Bone marrow (tissue), 2 donors: ENCODE measurements around the gene DQX1.

ENCODE experiments used
- DNase-seq, 2 donors: peaks; one replicate each; lab custom pipeline; 2025; lab: John Stamatoyannopoulos, UW

Gene DQX1

GRCh38 chr2:74554820-74555531, 28.9 kb upstream of the DQX1 start:
- peak in 1 of 2 donors; percentile 72 for DNase-seq

GRCh38 chr2:74553892-74554819, 28.1 kb upstream of the DQX1 start, which contains the start of the genes DOK1 and LOXL3:
Gene DOK1 (plus strand): TSS chr2:74554720. CDS start chr2:74554755, 35 bp downstream.
Gene LOXL3 (minus strand): TSS chr2:74553942. CDS start chr2:74552634, 1,308 bp downstream.
- DNase-seq = peak; percentile 40 to 97

GRCh38 chr2:74552914-74553811, 27.1 kb upstream of the DQX1 start:
- DNase-seq = no peak

GRCh38 chr2:74551942-74552913, 26.2 kb upstream of the DQX1 start:
- no peak for DNase-seq

- no peak for DNase-seq
These were observed 25.5 kb upstream of the DQX1 start for GRCh38 chr2:74551530-74551929.

- DNase-seq = no peak
These were observed 24.2 kb upstream of the DQX1 start for GRCh38 chr2:74550231-74550630.

GRCh38 chr2:74548900-74549826, 23.1 kb upstream of the DQX1 start:
- DNase-seq = no peak

- DNase-seq = no peak
These were observed 22.4 kb upstream of the DQX1 start for GRCh38 chr2:74548285-74548899.

- DNase-seq = no peak
These were observed 20.0 kb upstream of the DQX1 start for GRCh38 chr2:74546004-74546403.

- no peak for DNase-seq
These were observed 18.6 kb upstream of the DQX1 start for GRCh38 chr2:74544634-74545033.

GRCh38 chr2:74542978-74543377, 16.9 kb upstream of the DQX1 start:
- no peak for DNase-seq

GRCh38 chr2:74540291-74540690, 14.3 kb upstream of the DQX1 start:
- DNase-seq = no peak

GRCh38 chr2:74538881-74539339, 12.9 kb upstream of the DQX1 start:
- no peak for DNase-seq

- no peak for DNase-seq
These were observed 11.1 kb upstream of the DQX1 start for GRCh38 chr2:74537140-74537539.

GRCh38 chr2:74536166-74536950, 10.3 kb upstream of the DQX1 start:
- DNase-seq = no peak

GRCh38 chr2:74535440-74535965, 9.5 kb upstream of the DQX1 start:
- DNase-seq = no peak

- DNase-seq = no peak
These were observed 8.4 kb upstream of the DQX1 start for GRCh38 chr2:74534411-74534810.

GRCh38 chr2:74533464-74533863, 7.4 kb upstream of the DQX1 start:
- DNase-seq = no peak
